ENCODE measurements around the gene EXOC8. TPM values are rescaled to one million over a fixed set of nuclear protein-coding genes. Genes with fewer than 3 reads are reported as not detected.

The EXOC8 gene
- total RNA-seq, 1 experiment from 2014 or later: 12.7 TPM

GRCh38 chr1:231362325-231362724 is 24.7 kb upstream of the EXOC8 start:
- Histone ChIP-seq H3K9me3 (ENCODE audit: control insufficient read depth in 1 of 2, insufficient read depth in 1 of 2, low read depth in 1 of 2, low read length in 2 of 2) (no peaks in the 10 kb centered on the region), H4K20me1 (ENCODE audit: insufficient read depth) (0 out of 2 replicates have a peak, but pooled peaks cover 9% of the 10 kb centered on the region), H3K27ac (ENCODE audit: low read depth, low read length) (no peak overlapping the region), H3K9ac (ENCODE audit: low read length) (no peak overlapping the region), H3K27me3 (ENCODE audit: insufficient read depth, low read length) (no peaks in the 10 kb centered on the region), H3K36me3 (ENCODE audit: control insufficient read depth in 1 of 2, insufficient read depth in 2 of 2, low read length in 2 of 2) (peaks cover 5% of the 10 kb centered on the region in 2 experiments; a peak in 1 of 4 replicates), H3K4me3 (replicated peaks in 1 of 2; ENCODE audit: low read depth in 1 of 2, low read length in 2 of 2) (no peak overlapping the region), H3K79me2 (ENCODE audit: insufficient read depth, low read length) (peaks cover 17% of the 10 kb centered on the region), H3K9me2 (ENCODE audit: insufficient read depth) (no peaks in the 10 kb centered on the region), H2AFZ (ENCODE audit: low read depth, low read length, poor library complexity, severe bottlenecking) (no peak overlapping the region), H3K4me1 (ENCODE audit: control insufficient read depth in 1 of 2, insufficient read depth in 2 of 2, low read length in 2 of 2) (peaks cover 0 to 3% of the 10 kb centered on the region in 2 experiments; a peak in 1 of 4 replicates), H3K4me2 (ENCODE audit: low read length) (no peak overlapping the region)
- no peak for ATAC-seq
- DNase-seq (ENCODE audit: low read depth, low spot score): no peak
- intact Hi-C loops (cut with micrococcal nuclease): no loop called here
- POLR2A ChIA-PET: no interaction called here
- CTCF ChIA-PET: no interaction called here
- no peak for TF ChIP-seq CBX3 (IDR thresholded peaks at IDR 0.05; ENCODE audit: low read depth)
- RAD21 ChIA-PET (ENCODE audit: low non-redundant PET in 1 of 2, low total read pairs in 2 of 2, uncharacterized antibody in 2 of 2, unreplicated experiment in 2 of 2): no interaction called here
- BruUV-seq (replicated peaks): no TSS peak

- H3K4me1 ChIP-seq (ENCODE audit: control insufficient read depth in 1 of 2, insufficient read depth in 2 of 2, low read length in 2 of 2): peaks cover 0 to 3% of the 10 kb centered on the region in 2 experiments; a peak in 1 of 4 replicates
- no peak overlapping the region for H3K9ac ChIP-seq (ENCODE audit: low read length)
- H4K20me1 ChIP-seq (ENCODE audit: insufficient read depth): 0 out of 2 replicates have a peak, but pooled peaks cover 9% of the 10 kb centered on the region
- no TSS peak for BruUV-seq (replicated peaks)
- CTCF ChIA-PET: interaction anchor here (0.5 to 1.4 kb wide), 3 partner anchors 12 to 244 kb away, joined by 3 read pairs; partner anchors contain the start of genes EXOC8 and SPRTN
- no peak overlapping the region for H2AFZ ChIP-seq (ENCODE audit: low read depth, low read length, poor library complexity, severe bottlenecking)
- ATAC-seq (no peak), DNase-seq (ENCODE audit: low read depth, low spot score) (no peak)
- RAD21 ChIA-PET (ENCODE audit: low non-redundant PET in 1 of 2, low total read pairs in 2 of 2, uncharacterized antibody in 2 of 2, unreplicated experiment in 2 of 2): no interaction called here
- H3K36me3 ChIP-seq (ENCODE audit: control insufficient read depth in 1 of 2, insufficient read depth in 2 of 2, low read length in 2 of 2): no peaks in the 10 kb centered on the region; a peak in 1 of 4 replicates
- intact Hi-C loops (cut with micrococcal nuclease): loop anchor here (2.0 kb wide), 1 partner anchor 64 kb away; the partner anchor contains the start of gene EGLN1
- TF ChIP-seq ZNF274 (IDR thresholded peaks at IDR 0.05; ENCODE audit: low read depth, low read length) (no peak), EZH2phosphoT487 (IDR thresholded peaks at IDR 0.05; ENCODE audit: borderline replicate concordance) (no peak), SRF (IDR thresholded peaks at IDR 0.05; ENCODE audit: low read depth) (no peak), EGR1 (IDR thresholded peaks at IDR 0.05; ENCODE audit: low read depth) (no peak), JUND (IDR thresholded peaks at IDR 0.05) (no peak), SIN3A (IDR thresholded peaks at IDR 0.05; ENCODE audit: low read depth) (no peak), EZH2 (IDR thresholded peaks at IDR 0.05) (no peak), POLR2A (IDR thresholded peaks at IDR 0.05; ENCODE audit: borderline replicate concordance, extremely low read depth, insufficient read depth, insufficient read length) (no peak)
- H3K9me3 ChIP-seq (ENCODE audit: control insufficient read depth in 1 of 2, insufficient read depth in 1 of 2, low read depth in 1 of 2, low read length in 2 of 2): no peaks in the 10 kb centered on the region
- peaks cover 17% of the 10 kb centered on the region for H3K79me2 ChIP-seq (ENCODE audit: insufficient read depth, low read length)
- no peak overlapping the region for H3K27ac ChIP-seq (ENCODE audit: low read depth, low read length)
- H3K4me2 ChIP-seq (ENCODE audit: low read length): no peak overlapping the region
- no peak overlapping the region for H3K4me3 ChIP-seq (replicated peaks in 1 of 2; ENCODE audit: low read depth in 1 of 2, low read length in 2 of 2)
- POLR2A ChIA-PET: no interaction called here
- H3K27me3 ChIP-seq (ENCODE audit: insufficient read depth, low read length): no peaks in the 10 kb centered on the region
- no peaks in the 10 kb centered on the region for H3K9me2 ChIP-seq (ENCODE audit: insufficient read depth)
Measured at GRCh38 chr1:231359113-231359512, 21.5 kb upstream of the EXOC8 start.

All from HCT116 (cell line).